HepG2 (cell line): ENCODE data around the gene GALR3. TPM values are rescaled to one million over a fixed set of nuclear protein-coding genes. Genes with fewer than 3 reads are reported as not detected.
A peak's percentile ranks its signal among the peaks of the same experiment; 100 is the strongest.

Experiments used
- ATAC-seq: fragments of 200-7000 bp; cut with Tn5 transposase; 3 replicates; pipeline ENCODE4 v1.9.1; 2020; ENCODE audit warnings: mild to moderate bottlenecking, moderate library complexity
- BruUV-seq: library from RNA; stranded (reverse); fragments of 400-500 nt; replicated peaks from 2 replicates; lab custom pipeline; 2021; lab: Mats Ljungman, UMichigan
- CTCF ChIA-PET: fragments of 300-600 bp; formaldehyde crosslinking; extraction: SDS; loops from one replicate; lab custom pipeline; 2021; ENCODE audit warnings: low total read pairs, inconsistent platforms, low intra/inter-chr PET ratio; lab: Yijun Ruan, JAX
- POLR2A ChIA-PET: fragments of 350-600 bp; sonication (Branson Sonifier 250); formaldehyde crosslinking; loops from one replicate; lab custom pipeline; 2020; ENCODE audit warnings: antibody characterized with exemption, inconsistent platforms; lab: Yijun Ruan, JAX
- DNase-seq: peaks from one replicate; pipeline ENCODE4 v3.0.0-alpha.2; 2015; ENCODE audit warnings: low spot score
- FAIRE-seq: peaks from 3 replicates; lab custom pipeline; 2011; peaks lifted over from hg19 to GRCh38; lab: Jason Lieb, UNC
- H2AFZ ChIP-seq: one replicate; pipeline ENCODE4 v1.6.1; 2011; ENCODE audit warnings: low read length, inconsistent platforms
- H3K27ac ChIP-seq: fragments of 300-600 bp; 3 replicates; pipeline ENCODE4 v1.8.0; 2011; ENCODE audit warnings: mixed run types, mild to moderate bottlenecking, mixed read lengths, low read length, inconsistent platforms; ENCODE audit not compliant: insufficient read depth; ENCODE audit errors: extremely low read length
- H3K27me3 ChIP-seq, 2 experiments: fragments of 200-600 bp in 1 of 2; 2 replicates in 1 of 2; 3 replicates in 1 of 2; pipeline versions ENCODE4 v1.6.0 to v1.8.0; 2011; ENCODE audit warnings: low read length in 2 of 2, mild to moderate bottlenecking in 2 of 2, moderate library complexity in 2 of 2, inconsistent platforms in 1 of 2; ENCODE audit not compliant: insufficient read depth in 2 of 2, control insufficient read depth in 1 of 2
- H3K36me3 ChIP-seq, 2 experiments: fragments of 200-600 bp in 1 of 2; replicated peaks in 1 of 2; 2 replicates in 1 of 2; 3 replicates in 1 of 2; pipeline versions ENCODE4 v1.5.1 to v1.8.0; 2011; ENCODE audit warnings: low read length in 2 of 2, inconsistent platforms in 1 of 2; ENCODE audit not compliant: insufficient read depth in 2 of 2, control insufficient read depth in 1 of 2
- H3K4me1 ChIP-seq: 2 replicates; pipeline ENCODE4 v1.5.1; 2012; ENCODE audit warnings: low read length, inconsistent platforms; ENCODE audit not compliant: insufficient read depth
- H3K4me2 ChIP-seq: 2 replicates; pipeline ENCODE4 v1.6.0; 2011; ENCODE audit warnings: low read depth, low read length, inconsistent platforms
- H3K4me3 ChIP-seq, 3 experiments: fragments of 200-600 bp in 1 of 3; sonication (generic), shearing (Covaris generic) in 1 of 3; replicated peaks in 1 of 3; 2 replicates each; pipeline ENCODE4 v1.5.1; 2011 to 2016; ENCODE audit warnings: low read length in 3 of 3, inconsistent platforms in 2 of 3, low read depth in 2 of 3, mild to moderate bottlenecking in 2 of 3, control low read depth in 1 of 3, mixed read lengths in 1 of 3; ENCODE audit not compliant: insufficient read depth in 1 of 3
- H3K79me2 ChIP-seq: one replicate; pipeline ENCODE4 v1.6.1; 2011; ENCODE audit warnings: low read length, inconsistent platforms; ENCODE audit not compliant: insufficient read depth
- H3K9ac ChIP-seq: 2 replicates; pipeline ENCODE4 v1.6.0; 2011; ENCODE audit warnings: mild to moderate bottlenecking, low read depth, low read length, inconsistent platforms; ENCODE audit not compliant: insufficient read depth
- H3K9me3 ChIP-seq: 2 replicates; pipeline ENCODE4 v1.5.1; 2012; ENCODE audit warnings: mild to moderate bottlenecking, low read length
- H4K20me1 ChIP-seq: 2 replicates; pipeline ENCODE4 v1.6.0; 2011; ENCODE audit warnings: inconsistent platforms, mild to moderate bottlenecking, low read length, moderate library complexity; ENCODE audit not compliant: insufficient read depth
- DRAP1 ChIP-seq: IDR thresholded peaks from 2 replicates; pipeline ENCODE4 v1.6.1; 2016; ENCODE audit warnings: missing genetic modification reagents, missing compliant biosample characterization
- FOXP4 ChIP-seq: sonication (generic); formaldehyde crosslinking; IDR thresholded peaks from 2 replicates; pipeline ENCODE4 v1.4.0; 2020; ENCODE audit warnings: missing genetic modification reagents
- HMGXB4 ChIP-seq, 2 experiments: sonication (generic) in 1 of 2; formaldehyde crosslinking in 1 of 2; IDR thresholded peaks; 2 replicates each; pipeline versions ENCODE4 v1.4.0 to v1.6.1; 2018 to 2020; ENCODE audit warnings: missing genetic modification reagents in 2 of 2, borderline replicate concordance in 1 of 2, low read depth in 1 of 2, mild to moderate bottlenecking in 1 of 2, missing biosample characterization in 1 of 2
- NR2F1 ChIP-seq, 2 experiments: fragments of 450-650 bp in 1 of 2; formaldehyde crosslinking in 1 of 2; IDR thresholded peaks; 2 replicates each; pipeline versions ENCODE4 v1.5.0 to v1.6.1; 2016 to 2020; ENCODE audit warnings: mild to moderate bottlenecking in 1 of 2, missing compliant biosample characterization in 1 of 2, missing genetic modification reagents in 1 of 2, moderate library complexity in 1 of 2
- PAF1 ChIP-seq: IDR thresholded peaks from 2 replicates; pipeline ENCODE4 v1.6.1; 2016; ENCODE audit warnings: missing genetic modification reagents, missing compliant biosample characterization
- ZMYM2 ChIP-seq: sonication (generic); formaldehyde crosslinking; IDR thresholded peaks from 2 replicates; pipeline ENCODE4 v1.8.0; 2022; ENCODE audit warnings: mild to moderate bottlenecking, missing genetic modification reagents
- ZNF142 ChIP-seq: sonication (generic); formaldehyde crosslinking; IDR thresholded peaks from 2 replicates; pipeline ENCODE4 v1.4.0; 2020; ENCODE audit warnings: missing genetic modification reagents
- ZNF253 ChIP-seq: sonication (generic); formaldehyde crosslinking; IDR thresholded peaks from 2 replicates; pipeline ENCODE4 v1.8.0; 2022; ENCODE audit warnings: mild to moderate bottlenecking, missing genetic modification reagents, borderline replicate concordance
- ZNF34 ChIP-seq: sonication (generic); formaldehyde crosslinking; IDR thresholded peaks from 2 replicates; pipeline ENCODE4 v1.4.0; 2020; ENCODE audit warnings: mild to moderate bottlenecking, missing genetic modification reagents, borderline replicate concordance
- ZNF430 ChIP-seq: sonication (generic); formaldehyde crosslinking; IDR thresholded peaks from 2 replicates; pipeline ENCODE4 v1.9.0; 2021; ENCODE audit warnings: mild to moderate bottlenecking, missing genetic modification reagents
- ZNF501 ChIP-seq: sonication (generic); formaldehyde crosslinking; IDR thresholded peaks from 2 replicates; pipeline ENCODE4 v1.5.1; 2020; ENCODE audit warnings: mild to moderate bottlenecking, moderate library complexity, missing genetic modification reagents
- ZNF563 ChIP-seq: sonication (generic); formaldehyde crosslinking; IDR thresholded peaks from 2 replicates; pipeline ENCODE4 v1.8.0; 2022; ENCODE audit warnings: mild to moderate bottlenecking, moderate library complexity, missing genetic modification reagents
- ZNF576 ChIP-seq: sonication (generic); formaldehyde crosslinking; IDR thresholded peaks from 2 replicates; pipeline ENCODE4 v1.4.0; 2020; ENCODE audit warnings: mild to moderate bottlenecking, missing genetic modification reagents
- ZNF761 ChIP-seq: sonication (generic); formaldehyde crosslinking; conservative IDR thresholded peaks from 2 replicates; pipeline ENCODE4 v1.4.0; 2020; ENCODE audit warnings: mild to moderate bottlenecking, missing genetic modification reagents
- WGBS: methylation state at CpG from one replicate; pipeline ENCODE4 v1.1.6; 2017; ENCODE audit warnings: low lambda C conversion rate; 5-methylcytosine and 5-hydroxymethylcytosine counted together
- in situ Hi-C: cut with HindIII; loops from 2 replicates; pipeline ENCODE4 v1.10.0; 2017; ENCODE audit warnings: low pct_unique_long_range_greater_than_20kb; ENCODE audit not compliant: extremely low pct_ligation_motif_present
- intact Hi-C: fragments of 100-400 bp; cut with micrococcal nuclease; formaldehyde crosslinking; loops from one replicate; pipeline ENCODE4 v1.10.0; 2022; ENCODE audit not compliant: unreplicated experiment
- polyA plus RNA-seq, 8 experiments: library from polyadenylated mRNA; depleted of rRNA in 3 of 8; stranded (reverse) in 7 of 8; unstranded in 1 of 8; fragments of >200 nt; fragmentation: Illumina TruSeq in 4 of 8; extraction: Trizol in 4 of 8; gene quantifications; 2 replicates each; pipeline versions ENCODE4 v1.2.1 to v1.2.3, GENCODE V29; 2011 to 2016; ENCODE audit warnings: low read depth in 4 of 8, missing spikeins in 1 of 8, mixed read lengths in 1 of 8; ENCODE audit not compliant: insufficient read depth in 1 of 8
- total RNA-seq, 5 experiments: library from RNA; depleted of rRNA; stranded (reverse); fragments of >200 nt; fragmentation: Illumina TruSeq; extraction: Trizol; gene quantifications; 2 replicates each; pipeline ENCODE4 v1.2.3, GENCODE V29; 2016; ENCODE audit warnings: low read depth in 1 of 5

Gene GALR3
- total and polyA plus RNA-seq, 2 of the 13 experiments (the other 11 are each of a cell fraction or from before 2014, with no cell fraction given): 0.13 TPM; not detected in 1

- ChIA-PET POLR2A (no interaction called here), CTCF (no interaction called here)
- Histone ChIP-seq H3K27ac (no peak overlapping the region), H4K20me1 (no peaks in the 10 kb centered on the region), H3K9ac (no peak overlapping the region), H3K27me3 (no peaks in the 10 kb centered on the region), H3K4me1 (no peaks in the 10 kb centered on the region), H3K36me3 (peaks cover 36 to 72% of the 10 kb centered on the region in 2 experiments), H3K4me2 (no peak overlapping the region), H2AFZ (no peak overlapping the region), H3K4me3 (no peak overlapping the region), H3K9me3 (no peaks in the 10 kb centered on the region), H3K79me2 (no peaks in the 10 kb centered on the region)
- WGBS: 90% methylated on average over 7 of the region's 7 CpGs
- FAIRE-seq (no peak), ATAC-seq (no peak), DNase-seq (no peak)
- TSS peak; percentile 14 for BruUV-seq
- intact Hi-C loops: no loop called here
- in situ Hi-C loops: no loop called here
- TF ChIP-seq DRAP1 (CRISPR knock-in tag) (no peak), ZNF563 (CRISPR knock-in tag) (no peak), ZNF34 (CRISPR knock-in tag) (no peak), HMGXB4 (CRISPR knock-in tag; IDR thresholded peaks at IDR 0.05; ENCODE audit: borderline replicate concordance in 1 of 2, low read depth in 1 of 2) (no peak), FOXP4 (no peak), ZNF253 (CRISPR knock-in tag) (no peak), NR2F1 (CRISPR knock-in tag; IDR thresholded peaks at IDR 0.05) (no peak), ZNF576 (no peak), PAF1 (CRISPR knock-in tag) (no peak), ZNF761 (CRISPR knock-in tag) (no peak), ZNF142 (CRISPR knock-in tag) (no peak), ZMYM2 (no peak), ZNF501 (CRISPR knock-in tag) (no peak), ZNF430 (CRISPR knock-in tag) (no peak)
Measured at GRCh38 chr22:37870273-37870672, 47.1 kb downstream of the GALR3 start.
